Activated naive CD8-positive, alpha-beta T cell treated with anti-CD3 and anti-CD28 coated beads, Interleukin-2, amount 50 U/mL, for 16 hours (primary cell): ENCODE measurements around the gene CAVIN3.
"Not testable (repeated sequence)": the region's sequence is repeated elsewhere in the genome, so short reads cannot be mapped to it uniquely, and the experiment has no call there.

Experiments used
- DNase-seq: peaks from one replicate; pipeline ENCODE4 v3.0.0-alpha.2; 2020; ENCODE audit warnings: low read depth, low spot score

CAVIN3 gene

GRCh38 chr11:6326303-6326702, 6.0 kb upstream of the CAVIN3 start:
- no peak for DNase-seq

- DNase-seq = no peak
Observed at GRCh38 chr11:6323291-6323905, 3.1 kb upstream of the CAVIN3 start.

GRCh38 chr11:6321961-6322362, 1.7 kb upstream of the CAVIN3 start:
- no peak for DNase-seq

GRCh38 chr11:6321356-6321755, 1.1 kb upstream of the CAVIN3 start:
- DNase-seq = no peak

- DNase-seq = no peak
Observed at GRCh38 chr11:6319704-6320410, 444 bp downstream of the CAVIN3 start.

GRCh38 chr11:6319001-6319703, 1.1 kb downstream of the CAVIN3 start:
- DNase-seq = no peak

- no peak for DNase-seq
Observed at GRCh38 chr11:6318204-6318603, 2.1 kb downstream of the CAVIN3 start.

GRCh38 chr11:6315811-6316425, 4.4 kb downstream of the CAVIN3 start:
- DNase-seq = no peak

GRCh38 chr11:6312106-6312505, 8.2 kb downstream of the CAVIN3 start:
- no peak for DNase-seq

GRCh38 chr11:6307876-6308275, 12.4 kb downstream of the CAVIN3 start:
- no peak for DNase-seq

GRCh38 chr11:6305297-6305696, 15.0 kb downstream of the CAVIN3 start:
- DNase-seq = no peak

- DNase-seq = no peak
Observed at GRCh38 chr11:6303661-6304060, 16.6 kb downstream of the CAVIN3 start.

GRCh38 chr11:6301096-6301495, 19.2 kb downstream of the CAVIN3 start:
- DNase-seq = no peak

GRCh38 chr11:6300325-6300724, 20.0 kb downstream of the CAVIN3 start:
- DNase-seq = no peak

- DNase-seq = no peak
Observed at GRCh38 chr11:6298605-6299004, 21.7 kb downstream of the CAVIN3 start.

- DNase-seq = no peak
Observed at GRCh38 chr11:6297831-6298230, 22.5 kb downstream of the CAVIN3 start.

GRCh38 chr11:6285019-6285418, 35.3 kb downstream of the CAVIN3 start:
- no peak for DNase-seq

- DNase-seq = no peak
Observed at GRCh38 chr11:6284250-6284649, 36.1 kb downstream of the CAVIN3 start.

- no peak for DNase-seq
Observed at GRCh38 chr11:6283453-6284023, 36.8 kb downstream of the CAVIN3 start.

- DNase-seq = not testable (repeated sequence)
Observed at GRCh38 chr11:6280809-6281208, 39.5 kb downstream of the CAVIN3 start.

- DNase-seq = no peak
Observed at GRCh38 chr11:6273188-6273587, 47.1 kb downstream of the CAVIN3 start.

GRCh38 chr11:6271598-6271997, 48.7 kb downstream of the CAVIN3 start:
- DNase-seq = no peak
